ENCODE data around the gene NHLRC2. TPM values are rescaled to one million over a fixed set of nuclear protein-coding genes. Genes with fewer than 3 reads are reported as not detected.

Gene NHLRC2
- total and polyA plus RNA-seq, 2 of the 13 experiments (the other 11 are each of a cell fraction or from before 2014, with no cell fraction given): 7.6 to 12.7 TPM

GRCh38 chr10:113893570-113893969, 39.1 kb downstream of the NHLRC2 start:
- H3K79me2 ChIP-seq (ENCODE audit: insufficient read depth, low read length): no peaks in the 10 kb centered on the region
- no peak overlapping the region for H3K27ac ChIP-seq (ENCODE audit: extremely low read length, insufficient read depth, low read length)
- TF ChIP-seq, protein P1, sequence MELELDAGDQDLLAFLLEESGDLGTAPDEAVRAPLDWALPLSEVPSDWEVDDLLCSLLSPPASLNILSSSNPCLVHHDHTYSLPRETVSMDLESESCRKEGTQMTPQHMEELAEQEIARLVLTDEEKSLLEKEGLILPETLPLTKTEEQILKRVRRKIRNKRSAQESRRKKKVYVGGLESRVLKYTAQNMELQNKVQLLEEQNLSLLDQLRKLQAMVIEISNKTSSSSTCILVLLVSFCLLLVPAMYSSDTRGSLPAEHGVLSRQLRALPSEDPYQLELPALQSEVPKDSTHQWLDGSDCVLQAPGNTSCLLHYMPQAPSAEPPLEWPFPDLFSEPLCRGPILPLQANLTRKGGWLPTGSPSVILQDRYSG (CRISPR knock-in tag; IDR thresholded peaks at IDR 0.05): no peak
- TF ChIP-seq PRMT3 (CRISPR knock-in tag; IDR thresholded peaks at IDR 0.05; ENCODE audit: borderline replicate concordance, low read depth) (no peak), PHF21A (CRISPR knock-in tag; IDR thresholded peaks at IDR 0.05) (no peak), MED13 (CRISPR knock-in tag; IDR thresholded peaks at IDR 0.05) (no peak), EED (CRISPR knock-in tag; IDR thresholded peaks at IDR 0.05) (no peak), CAMTA2 (CRISPR knock-in tag; IDR thresholded peaks at IDR 0.05; ENCODE audit: borderline replicate concordance) (no peak), ZNF280B (CRISPR knock-in tag; IDR thresholded peaks at IDR 0.05; ENCODE audit: borderline replicate concordance) (no peak), NFKBIZ (CRISPR knock-in tag; IDR thresholded peaks at IDR 0.05) (no peak), ZBED4 (CRISPR knock-in tag; IDR thresholded peaks at IDR 0.05; ENCODE audit: borderline replicate concordance) (no peak), PAWR (CRISPR knock-in tag; IDR thresholded peaks at IDR 0.05; ENCODE audit: borderline replicate concordance) (no peak), CCAR2 (optimal IDR thresholded peaks at IDR 0.05; ENCODE audit: low read depth, low read length) (no peak), SNAPC5 (CRISPR knock-in tag; IDR thresholded peaks at IDR 0.05; ENCODE audit: borderline replicate concordance) (no peak), ZNF10 (CRISPR knock-in tag; IDR thresholded peaks at IDR 0.05; ENCODE audit: borderline replicate concordance, low read depth) (no peak), ZNF354B (CRISPR knock-in tag; IDR thresholded peaks at IDR 0.05) (no peak), ZNF451 (CRISPR knock-in tag; IDR thresholded peaks at IDR 0.05) (no peak), KLF13 (CRISPR knock-in tag; IDR thresholded peaks at IDR 0.05) (no peak), ZFP36L2 (CRISPR knock-in tag; IDR thresholded peaks at IDR 0.05) (no peak)
- TF ChIP-seq, protein P2, sequence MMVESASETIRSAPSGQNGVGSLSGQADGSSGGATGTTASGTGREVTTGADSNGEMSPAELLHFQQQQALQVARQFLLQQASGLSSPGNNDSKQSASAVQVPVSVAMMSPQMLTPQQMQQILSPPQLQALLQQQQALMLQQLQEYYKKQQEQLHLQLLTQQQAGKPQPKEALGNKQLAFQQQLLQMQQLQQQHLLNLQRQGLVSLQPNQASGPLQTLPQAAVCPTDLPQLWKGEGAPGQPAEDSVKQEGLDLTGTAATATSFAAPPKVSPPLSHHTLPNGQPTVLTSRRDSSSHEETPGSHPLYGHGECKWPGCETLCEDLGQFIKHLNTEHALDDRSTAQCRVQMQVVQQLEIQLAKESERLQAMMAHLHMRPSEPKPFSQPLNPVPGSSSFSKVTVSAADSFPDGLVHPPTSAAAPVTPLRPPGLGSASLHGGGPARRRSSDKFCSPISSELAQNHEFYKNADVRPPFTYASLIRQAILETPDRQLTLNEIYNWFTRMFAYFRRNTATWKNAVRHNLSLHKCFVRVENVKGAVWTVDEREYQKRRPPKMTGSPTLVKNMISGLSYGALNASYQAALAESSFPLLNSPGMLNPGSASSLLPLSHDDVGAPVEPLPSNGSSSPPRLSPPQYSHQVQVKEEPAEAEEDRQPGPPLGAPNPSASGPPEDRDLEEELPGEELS (CRISPR knock-in tag; IDR thresholded peaks at IDR 0.05): no peak
- intact Hi-C loops (cut with micrococcal nuclease; ENCODE audit: unreplicated experiment) (no loop called here), in situ Hi-C loops (cut with HindIII; ENCODE audit: extremely low pct_ligation_motif_present, low pct_unique_long_range_greater_than_20kb) (no loop called here)
- ATAC-seq (no peak), FAIRE-seq (no peak), DNase-seq (ENCODE audit: low spot score) (no peak)
- no TSS peak for BruUV-seq (replicated peaks)
- H2AFZ ChIP-seq (ENCODE audit: low read length): no peak overlapping the region
- H4K20me1 ChIP-seq (ENCODE audit: insufficient read depth, low read length): 0 out of 2 replicates have a peak, but pooled peaks cover 2% of the 10 kb centered on the region
- WGBS (ENCODE audit: low lambda C conversion rate): 90% methylated on average over 2 of the region's 2 CpGs
- CTCF ChIA-PET (ENCODE audit: low intra/inter-chr PET ratio, low total read pairs): no interaction called here
- H3K4me2 ChIP-seq (ENCODE audit: low read depth, low read length): no peak overlapping the region
- H3K9ac ChIP-seq (ENCODE audit: insufficient read depth, low read depth, low read length): no peak overlapping the region
- no peaks in the 10 kb centered on the region for H3K4me1 ChIP-seq (ENCODE audit: insufficient read depth, low read length)
- POLR2A ChIA-PET: no interaction called here
- H3K36me3 ChIP-seq (replicated peaks in 1 of 2; ENCODE audit: control insufficient read depth in 1 of 2, insufficient read depth in 2 of 2, low read length in 2 of 2): peaks cover 5 to 18% of the 10 kb centered on the region in 2 experiments; a peak in 4 of 5 replicates
- no peaks in the 10 kb centered on the region for H3K27me3 ChIP-seq (ENCODE audit: control insufficient read depth in 1 of 2, insufficient read depth in 2 of 2, low read length in 2 of 2)
- no peak overlapping the region for H3K4me3 ChIP-seq (replicated peaks in 1 of 3; ENCODE audit: insufficient read depth in 1 of 3, low read depth in 2 of 3, low read length in 3 of 3)
- no peaks in the 10 kb centered on the region for H3K9me3 ChIP-seq (ENCODE audit: low read length)
